ENCODE data around the gene MLXIP. TPM values are rescaled to one million over a fixed set of nuclear protein-coding genes. Genes with fewer than 3 reads are reported as not detected.

The MLXIP gene
- total and polyA plus RNA-seq, 2 of the 4 experiments (the other 2 are of a cell fraction), result 2.7 to 10.8 TPM

GRCh38 chr12:122140467-122141257 is 62.1 kb downstream of the MLXIP start:
- Histone ChIP-seq H3K9me1 (ENCODE audit: insufficient read depth, low read length) (peaks cover 3% of the 10 kb centered on the region; the same call in 1 of the 2 replicates), H3K18ac (ENCODE audit: low read depth, low read length) (no peak overlapping the region), H3K4me2 (ENCODE audit: low read depth, low read length) (no peak overlapping the region), H2BK120ac (ENCODE audit: low read depth, low read length) (no peak overlapping the region), H3K9me3 (ENCODE audit: control insufficient read depth, insufficient read depth, low read length) (no peaks in the 10 kb centered on the region), H3K9ac (ENCODE audit: low read depth, low read length) (no peak overlapping the region), H3K79me1 (ENCODE audit: low read depth in 1 of 2, low read length in 2 of 2) (no peaks in the 10 kb centered on the region), H3K4me3 (ENCODE audit: insufficient read depth, low read depth, low read length) (no peak overlapping the region), H2AK9ac (replicated peaks; ENCODE audit: low read depth, low read length, poor library complexity) (no peak overlapping the region), H3K27ac (ENCODE audit: insufficient read depth, low read length) (no peak overlapping the region), H3K14ac (replicated peaks; ENCODE audit: low read depth, low read length) (no peak overlapping the region), H2AK5ac (ENCODE audit: low read depth, low read length) (no peak overlapping the region), H4K91ac (ENCODE audit: insufficient read depth, low read depth, low read length) (no peak overlapping the region), H3K27me3 (ENCODE audit: control insufficient read depth, insufficient read depth, low read length) (no peaks in the 10 kb centered on the region), H2BK5ac (ENCODE audit: low read depth, low read length, poor library complexity, severe bottlenecking) (no peak overlapping the region), H3K36me3 (ENCODE audit: control insufficient read depth, insufficient read depth, low read length) (peaks cover 63% of the 10 kb centered on the region), H3K56ac (ENCODE audit: extremely low read depth, insufficient read depth, low read length) (no peak overlapping the region), H2BK15ac (ENCODE audit: low read depth, low read length) (no peak overlapping the region), H4K20me1 (ENCODE audit: insufficient read depth, low read length) (no peaks in the 10 kb centered on the region), H2BK20ac (ENCODE audit: low read depth, low read length) (no peak overlapping the region), H3K4me1 (ENCODE audit: control insufficient read depth, insufficient read depth, low read length) (no peaks in the 10 kb centered on the region), H4K5ac (ENCODE audit: low read depth, low read length) (no peak overlapping the region), H3K23ac (ENCODE audit: low read depth, low read length) (no peak overlapping the region), H3K4ac (ENCODE audit: low read depth, low read length) (no peak overlapping the region), H4K8ac (ENCODE audit: low read depth in 2 of 2, low read length in 2 of 2) (no peak overlapping the region), H2AFZ (replicated peaks; ENCODE audit: low read length, poor library complexity) (no peak overlapping the region)
- TF ChIP-seq MAZ (IDR thresholded peaks at IDR 0.05; ENCODE audit: borderline replicate concordance, low read depth, low read length) (no peak), MAFK (IDR thresholded peaks at IDR 0.05; ENCODE audit: low read depth, low read length) (no peak), RCOR1 (IDR thresholded peaks at IDR 0.05; ENCODE audit: insufficient replicate concordance, low read length) (no peak), NFE2L2 (IDR thresholded peaks at IDR 0.05; ENCODE audit: low read depth, low read length) (no peak), MXI1 (IDR thresholded peaks at IDR 0.05; ENCODE audit: borderline replicate concordance, low read depth, low read length) (no peak), CEBPB (IDR thresholded peaks at IDR 0.05; ENCODE audit: low read depth, low read length) (no peak), CTCF (conservative IDR thresholded peaks at IDR 0.05; ENCODE audit: low read depth, low read length) (no peak), RAD21 (IDR thresholded peaks at IDR 0.05; ENCODE audit: low read length) (no peak)
- TF ChIP-seq, protein P1, sequence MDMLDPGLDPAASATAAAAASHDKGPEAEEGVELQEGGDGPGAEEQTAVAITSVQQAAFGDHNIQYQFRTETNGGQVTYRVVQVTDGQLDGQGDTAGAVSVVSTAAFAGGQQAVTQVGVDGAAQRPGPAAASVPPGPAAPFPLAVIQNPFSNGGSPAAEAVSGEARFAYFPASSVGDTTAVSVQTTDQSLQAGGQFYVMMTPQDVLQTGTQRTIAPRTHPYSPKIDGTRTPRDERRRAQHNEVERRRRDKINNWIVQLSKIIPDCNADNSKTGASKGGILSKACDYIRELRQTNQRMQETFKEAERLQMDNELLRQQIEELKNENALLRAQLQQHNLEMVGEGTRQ (IDR thresholded peaks at IDR 0.05; ENCODE audit: low read depth, low read length), result no peak
- TF ChIP-seq, protein P2, sequence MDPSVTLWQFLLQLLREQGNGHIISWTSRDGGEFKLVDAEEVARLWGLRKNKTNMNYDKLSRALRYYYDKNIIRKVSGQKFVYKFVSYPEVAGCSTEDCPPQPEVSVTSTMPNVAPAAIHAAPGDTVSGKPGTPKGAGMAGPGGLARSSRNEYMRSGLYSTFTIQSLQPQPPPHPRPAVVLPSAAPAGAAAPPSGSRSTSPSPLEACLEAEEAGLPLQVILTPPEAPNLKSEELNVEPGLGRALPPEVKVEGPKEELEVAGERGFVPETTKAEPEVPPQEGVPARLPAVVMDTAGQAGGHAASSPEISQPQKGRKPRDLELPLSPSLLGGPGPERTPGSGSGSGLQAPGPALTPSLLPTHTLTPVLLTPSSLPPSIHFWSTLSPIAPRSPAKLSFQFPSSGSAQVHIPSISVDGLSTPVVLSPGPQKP (IDR thresholded peaks at IDR 0.05; ENCODE audit: borderline replicate concordance, low read depth, low read length), result no peak
- in situ Hi-C loops (cut with MboI; ENCODE audit: low sequenced_read_pairs) (no loop called here), dilution Hi-C loops (cut with HindIII; ENCODE audit: low sequenced_read_pairs, unreplicated experiment) (no loop called here), intact Hi-C loops (cut with micrococcal nuclease) (no loop called here)
- DNase-seq, result no peak
- no peak for ATAC-seq (ENCODE audit: low read depth)
- POLR2A ChIA-PET (ENCODE audit: unreplicated experiment), result no interaction called here
- CTCF ChIA-PET, result interaction anchor here (0.6 kb wide), 1 partner anchor 346 kb away, joined by 3 read pairs; no protein-coding TSS in a partner anchor
- WGBS, 2 experiments (ENCODE audit: extremely low coverage in 2 of 2, insufficient read length in 1 of 2), result 97% methylated on average over 6 of the region's 19 CpGs; no CpG with 5 or more reads in 1 of the 2 experiments
- no TSS peak for BruUV-seq (replicated peaks)

Measured in IMR-90 (cell line).